NOMO-1 (cell line): ENCODE measurements around the gene MGME1.

Source experiments
- DNase-seq, 2 experiments: peaks; one replicate each; lab custom pipeline; 2025; ENCODE audit not compliant: unreplicated experiment in 2 of 2; lab: John Stamatoyannopoulos, UW

MGME1 gene

GRCh38 chr20:17992224-17992637 is 23.4 kb downstream of the MGME1 start:
- DNase-seq, result no peak

- no peak for DNase-seq
Observed at GRCh38 chr20:17992847-17993513, 24.2 kb downstream of the MGME1 start.

GRCh38 chr20:17993546-17993945 is 24.7 kb downstream of the MGME1 start:
- DNase-seq, result no peak

- peak; percentile 22 to 64 for DNase-seq
Observed at GRCh38 chr20:17995967-17996819, 27.4 kb downstream of the MGME1 start.

GRCh38 chr20:17998446-17998845 is 29.6 kb downstream of the MGME1 start:
- DNase-seq, result no peak

- DNase-seq, result no peak
Observed at GRCh38 chr20:17999566-17999965, 30.7 kb downstream of the MGME1 start.

GRCh38 chr20:18001131-18001921 is 32.5 kb downstream of the MGME1 start:
- no peak for DNase-seq

- no peak for DNase-seq
Observed at GRCh38 chr20:18003897-18004296, 35.1 kb downstream of the MGME1 start.

- DNase-seq, result no peak
Observed at GRCh38 chr20:18004384-18005031, 35.7 kb downstream of the MGME1 start.

- peak in 1 of 2 experiments; percentile 36 for DNase-seq
Observed at GRCh38 chr20:18005170-18005989, 36.6 kb downstream of the MGME1 start.

GRCh38 chr20:18005990-18006364 is 37.2 kb downstream of the MGME1 start:
- DNase-seq, result no peak

GRCh38 chr20:18006684-18007083 is 37.9 kb downstream of the MGME1 start:
- no peak for DNase-seq

GRCh38 chr20:18007534-18008292 is 38.9 kb downstream of the MGME1 start:
- no peak for DNase-seq

- no peak for DNase-seq
Observed at GRCh38 chr20:18009116-18009515, 40.3 kb downstream of the MGME1 start.

- DNase-seq, result no peak
Observed at GRCh38 chr20:18011482-18011881, 42.7 kb downstream of the MGME1 start.

GRCh38 chr20:18011951-18012645 is 43.3 kb downstream of the MGME1 start:
- no peak for DNase-seq

GRCh38 chr20:18012901-18013300 is 44.1 kb downstream of the MGME1 start:
- no peak for DNase-seq

GRCh38 chr20:18014411-18014810 is 45.6 kb downstream of the MGME1 start:
- no peak for DNase-seq

GRCh38 chr20:18016772-18017171 is 48.0 kb downstream of the MGME1 start:
- DNase-seq, result no peak
